NCI-H128 (cell line): ENCODE results near the gene RAI1.

ENCODE experiments used
- DNase-seq: peaks from one replicate; lab custom pipeline; 2025; ENCODE audit not compliant: unreplicated experiment; lab: John Stamatoyannopoulos, UW

RAI1 gene

DNA sequence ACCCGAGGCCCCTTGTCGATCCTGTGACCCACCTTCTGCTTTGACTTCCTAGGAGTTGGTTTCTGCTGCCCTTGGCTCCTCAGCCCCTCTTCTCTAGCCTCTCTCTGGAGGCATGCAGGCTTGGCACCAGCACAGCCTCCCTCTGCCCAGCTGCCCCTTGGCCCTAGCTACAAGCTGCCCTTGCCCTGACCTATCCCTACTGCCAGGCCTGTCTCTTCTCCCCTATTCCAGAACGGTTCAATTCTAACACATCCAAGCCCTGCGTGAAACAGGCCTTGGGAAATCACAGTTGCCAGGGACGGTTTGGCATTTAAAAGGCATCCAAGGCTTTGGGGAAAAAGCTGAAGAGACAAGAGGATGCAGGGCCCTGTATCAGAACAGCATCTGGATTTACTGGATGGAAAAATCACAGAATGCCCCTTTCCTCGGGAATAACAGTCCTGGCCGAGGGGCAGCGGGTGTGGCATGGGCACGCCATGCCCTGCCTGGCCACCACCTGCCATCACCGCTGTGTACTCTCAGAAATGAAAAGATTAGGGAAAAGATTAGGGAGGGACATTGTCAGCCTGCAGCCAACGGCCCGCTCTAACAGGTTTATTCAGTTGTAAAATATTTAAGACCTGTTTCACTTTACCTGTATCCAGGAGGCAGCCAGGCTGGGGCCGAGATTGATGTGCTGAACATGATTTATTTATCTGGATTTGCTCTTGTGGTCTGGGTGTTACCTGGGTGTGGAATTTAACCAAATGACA is 15.8 kb downstream of the RAI1 start:
- no peak for DNase-seq

DNA sequence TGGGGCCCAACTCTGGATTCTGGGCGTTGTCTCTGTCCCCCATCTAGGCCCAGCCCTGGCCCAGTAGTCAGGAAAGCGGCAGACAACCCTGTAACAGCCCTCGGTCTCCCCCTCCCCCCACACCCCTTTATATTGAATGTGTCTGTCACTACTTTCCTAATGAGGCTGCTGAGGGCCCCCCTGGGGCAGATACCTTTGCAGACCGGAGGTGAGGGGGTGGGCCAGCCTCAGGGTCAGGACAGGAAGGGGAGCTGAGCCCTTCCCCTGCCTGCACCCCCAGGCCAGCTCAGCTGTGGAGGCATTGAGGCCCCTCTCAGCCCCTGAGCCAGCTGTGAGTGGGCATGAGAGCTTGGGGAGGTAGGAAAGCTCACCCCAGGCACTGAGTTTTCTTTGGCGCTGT is 17.1 kb downstream of the RAI1 start:
- DNase-seq, result no peak

DNA sequence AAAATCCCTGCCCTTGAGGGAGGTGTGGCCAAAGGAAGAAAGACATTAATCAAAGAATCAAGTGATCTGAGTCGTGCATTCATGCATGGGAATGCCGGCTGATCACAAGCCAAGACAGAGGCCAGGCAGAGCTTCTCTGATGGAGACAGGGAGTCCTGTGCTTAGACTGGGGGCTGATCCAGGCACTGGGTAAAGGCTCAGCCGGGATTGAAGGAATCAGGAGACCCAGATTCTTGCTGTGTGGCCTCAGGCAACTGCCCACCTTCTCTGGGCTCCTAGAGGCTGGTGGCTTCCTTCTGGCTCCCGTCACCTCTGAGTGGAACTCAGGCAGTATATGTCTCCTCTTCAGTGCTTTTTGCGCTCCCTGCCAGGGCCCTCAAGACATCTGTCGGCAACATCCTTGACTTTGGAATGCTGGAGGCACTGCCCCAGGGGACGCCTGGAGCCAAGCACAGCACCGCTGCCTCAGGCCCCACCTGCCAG is 17.7 kb downstream of the RAI1 start:
- no peak for DNase-seq

DNA sequence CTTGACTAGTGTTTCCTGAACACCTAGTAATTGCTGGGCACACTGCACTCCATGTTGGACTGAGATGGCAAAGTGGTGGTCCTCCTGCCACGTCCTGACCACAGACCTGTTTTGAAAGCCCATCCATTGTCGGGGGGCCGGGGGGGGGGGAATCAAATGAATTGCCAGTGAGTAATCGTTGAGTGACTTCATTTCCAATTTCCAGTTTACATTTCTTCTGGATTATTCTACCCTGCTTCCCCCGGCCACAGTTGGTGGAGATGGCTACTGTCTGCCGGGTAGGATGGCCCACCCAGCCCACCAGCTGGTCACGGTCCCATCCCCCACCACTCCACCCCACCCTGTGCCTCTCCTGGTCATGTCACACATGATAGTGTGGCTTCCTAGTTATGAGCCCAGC is 18.2 kb downstream of the RAI1 start:
- no peak for DNase-seq

DNA sequence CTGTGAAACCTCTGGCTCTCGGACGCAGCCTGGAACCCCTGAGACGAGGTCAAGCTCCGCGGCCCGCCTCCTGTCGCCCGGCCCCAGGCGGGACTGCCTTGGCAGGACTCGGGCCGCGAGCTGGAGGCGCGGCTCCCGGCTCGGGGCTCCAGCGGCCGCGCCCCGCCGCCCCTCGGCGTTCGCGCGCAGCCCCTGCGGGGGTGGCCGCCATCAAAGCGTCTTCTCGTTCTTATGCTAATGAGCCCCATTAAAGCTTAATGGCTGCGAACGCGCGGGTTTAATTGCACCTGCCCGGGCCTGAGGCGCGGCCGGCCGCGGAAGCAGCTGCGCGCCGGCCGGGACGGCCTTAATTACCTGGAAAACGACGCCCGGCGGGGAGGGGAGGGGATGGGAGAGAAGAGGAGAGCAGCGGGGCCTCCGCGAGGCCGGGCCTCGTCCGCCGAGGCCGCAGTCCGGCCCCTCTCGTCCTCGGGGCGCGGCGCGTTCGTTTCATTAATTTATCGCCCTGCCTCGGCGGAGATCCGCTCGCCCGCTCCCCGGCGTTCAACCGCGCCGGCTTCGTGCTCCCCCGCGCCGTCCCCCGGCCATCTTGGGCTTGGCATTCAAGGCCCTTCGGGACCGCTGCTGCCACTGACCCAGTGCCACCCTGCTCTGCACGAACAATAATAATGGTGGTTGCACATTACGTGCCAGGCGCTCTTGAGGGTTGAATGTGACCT is 19.2 kb downstream of the RAI1 start:
- no peak for DNase-seq

DNA sequence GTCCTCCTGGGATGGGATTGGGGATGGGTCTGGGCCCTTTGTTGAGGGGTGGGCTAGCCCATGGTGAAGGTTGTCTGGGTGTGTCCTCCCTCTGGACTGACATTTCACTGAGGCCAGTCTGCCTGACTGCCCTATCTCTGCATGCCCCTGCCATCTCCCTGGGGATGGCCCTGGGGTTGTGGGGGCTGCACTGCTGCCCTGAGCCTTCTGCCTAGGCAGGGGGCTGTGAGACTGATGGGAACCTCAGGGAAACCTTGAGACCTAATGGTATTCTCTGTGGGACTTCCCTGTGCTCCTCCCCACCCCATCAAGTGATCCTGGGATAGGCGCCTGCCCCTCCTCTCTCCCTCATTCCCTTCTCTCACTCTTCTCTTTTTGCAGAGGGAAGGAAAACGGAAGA is 19.9 kb downstream of the RAI1 start:
- DNase-seq, result no peak

DNA sequence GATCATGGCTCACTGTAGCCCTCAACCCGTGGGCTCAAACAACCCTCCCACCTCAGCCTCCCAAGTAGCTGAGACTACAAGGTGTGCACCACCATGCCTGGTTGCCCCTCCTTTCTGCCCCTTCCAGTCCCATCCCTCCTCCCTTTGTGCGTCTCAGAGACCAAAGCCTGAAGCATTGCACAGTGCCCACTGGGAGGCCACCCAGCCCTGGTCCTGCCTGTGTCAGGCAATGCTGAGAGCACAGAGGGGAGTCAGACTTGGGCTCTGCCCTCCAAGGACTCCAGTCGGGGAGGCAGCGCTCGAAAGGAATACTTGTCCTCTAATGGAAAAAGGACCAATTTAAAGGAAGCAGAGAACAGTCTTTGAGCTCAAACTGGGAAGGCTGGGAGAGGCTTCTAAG is 20.4 kb downstream of the RAI1 start:
- DNase-seq, result no peak

DNA sequence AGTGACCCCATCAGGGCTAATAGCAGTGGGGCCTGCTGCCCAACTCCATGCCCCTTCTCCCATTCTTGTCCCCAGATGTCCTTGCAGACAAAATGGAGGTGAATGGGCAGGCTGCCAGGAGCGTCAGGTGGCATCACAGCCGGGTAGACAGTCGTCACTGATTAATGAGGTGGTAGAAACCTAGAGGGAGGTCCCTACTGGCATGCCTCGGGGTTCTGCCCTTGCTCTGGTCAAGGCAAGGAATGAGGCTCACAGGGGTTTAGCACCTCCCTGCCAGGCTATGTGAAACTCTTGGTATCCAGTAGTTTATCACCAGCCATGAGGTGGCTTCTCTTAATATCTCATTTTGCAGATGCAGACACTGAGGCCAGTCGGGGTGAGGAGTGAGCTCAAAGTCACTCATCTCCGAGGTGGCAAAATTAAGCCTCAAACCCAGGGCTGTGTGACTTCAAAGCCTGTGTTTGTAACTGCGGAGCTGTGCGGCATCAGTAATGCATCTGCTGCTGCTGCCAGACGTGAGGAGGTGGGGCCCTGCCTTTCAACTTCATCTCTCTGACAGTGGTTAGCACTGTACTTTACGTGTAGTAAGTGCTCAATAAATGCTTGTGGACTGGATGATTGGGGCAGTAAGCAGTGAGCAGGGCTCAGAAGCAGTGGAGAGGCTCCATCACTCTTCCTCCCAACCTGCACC is 21.3 kb downstream of the RAI1 start:
- DNase-seq, result no peak

DNA sequence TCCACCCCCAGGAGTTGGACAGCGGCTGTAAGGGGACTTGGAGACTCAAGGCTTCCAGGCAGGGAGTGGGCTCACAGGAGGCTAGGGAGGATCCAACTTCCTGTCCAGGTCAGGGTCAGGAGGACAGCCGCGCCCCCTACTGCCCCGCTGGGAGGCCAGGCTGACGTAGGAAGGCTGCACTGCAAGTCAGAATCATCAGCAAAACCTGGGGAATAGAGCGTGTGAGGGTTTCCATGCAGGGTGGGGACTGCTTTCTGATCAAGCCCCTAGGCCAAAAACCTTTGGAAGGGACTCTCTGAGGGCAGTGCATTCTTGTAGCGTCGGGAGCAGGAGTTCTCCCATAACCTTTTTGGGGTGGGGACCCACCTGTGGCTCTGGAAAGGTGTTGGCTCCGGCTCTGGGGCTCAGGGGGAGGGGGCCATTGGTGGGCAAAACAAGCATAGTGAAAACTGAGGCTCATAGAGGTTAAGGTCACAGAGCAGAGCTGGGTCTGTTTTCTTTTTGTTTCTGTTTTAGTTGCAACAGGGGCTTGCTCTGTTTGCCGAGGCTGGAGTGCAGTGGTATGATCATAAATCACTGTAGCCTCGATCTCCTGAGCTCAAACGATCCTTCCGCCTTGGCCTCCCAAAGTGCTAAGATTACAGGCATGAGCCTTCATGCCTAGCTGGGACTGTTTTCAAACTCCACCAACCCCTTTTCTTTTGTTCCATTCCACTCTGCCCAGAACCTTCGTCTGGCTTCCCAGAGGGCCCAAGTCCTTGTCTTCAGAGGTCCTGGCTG is 22.1 kb downstream of the RAI1 start:
- DNase-seq, result no peak

DNA sequence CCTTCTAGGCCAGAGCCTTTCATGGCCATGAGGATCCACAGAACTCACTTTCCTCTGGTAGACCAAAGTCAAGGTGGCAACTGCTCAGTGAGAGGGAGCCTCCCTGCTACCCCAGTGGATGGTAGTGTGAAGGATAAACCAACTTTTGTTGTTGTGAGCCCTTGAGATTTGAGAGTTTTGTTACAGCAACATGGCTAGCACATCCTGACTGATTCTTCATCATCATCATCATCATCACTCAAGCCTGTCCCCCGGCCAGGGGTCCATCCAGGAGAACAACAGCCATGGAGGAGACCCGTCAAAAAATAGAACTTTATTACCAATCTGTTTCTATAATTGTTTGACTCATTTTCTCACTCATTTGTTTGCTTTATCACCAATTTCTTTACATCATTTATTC is 23.7 kb downstream of the RAI1 start:
- DNase-seq, result no peak

DNA sequence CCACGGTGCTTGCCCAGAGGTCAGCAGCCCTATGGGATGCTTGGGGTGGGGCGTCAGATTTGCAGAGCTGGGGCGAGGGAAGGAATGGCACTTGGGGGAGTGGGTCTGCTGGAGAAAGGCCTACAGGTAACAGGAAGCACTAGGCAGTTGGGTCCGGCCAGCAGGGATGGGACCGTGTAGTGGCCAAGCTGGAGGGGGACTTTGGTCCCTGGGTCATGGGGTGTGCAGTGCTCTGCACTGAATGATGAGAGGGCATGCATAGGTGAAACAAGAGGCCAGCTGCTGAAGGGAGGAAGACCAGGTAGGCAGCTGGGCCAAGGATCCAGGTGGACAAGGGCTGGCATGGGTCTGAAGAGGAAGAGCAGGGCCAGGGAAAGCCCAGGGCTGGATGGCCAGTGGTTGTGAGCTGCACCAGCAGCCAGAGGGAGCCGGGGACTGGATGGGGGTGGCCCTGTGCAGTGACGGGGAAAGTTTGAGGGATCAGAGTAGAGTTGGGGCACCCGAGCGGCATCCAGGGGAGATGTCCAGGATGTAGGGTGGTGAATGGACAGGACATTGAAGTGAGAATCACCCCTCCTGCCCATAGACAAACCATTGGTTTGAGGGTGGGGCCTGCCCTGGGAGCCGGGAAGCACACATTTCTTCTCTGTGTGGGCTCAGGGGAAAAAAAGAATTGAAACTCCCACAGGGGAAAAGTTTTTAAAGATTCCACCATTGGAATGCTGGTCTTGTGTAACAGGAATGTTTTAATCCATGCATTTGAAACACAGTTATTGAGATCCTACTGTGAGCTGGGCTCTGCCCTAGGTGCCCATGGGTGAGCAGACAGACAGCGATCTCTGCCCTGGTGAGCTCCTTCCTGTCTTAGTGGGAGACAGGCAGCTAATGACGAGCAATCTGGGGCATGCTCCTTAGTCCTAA is 25.1 kb downstream of the RAI1 start:
- DNase-seq, result no peak

DNA sequence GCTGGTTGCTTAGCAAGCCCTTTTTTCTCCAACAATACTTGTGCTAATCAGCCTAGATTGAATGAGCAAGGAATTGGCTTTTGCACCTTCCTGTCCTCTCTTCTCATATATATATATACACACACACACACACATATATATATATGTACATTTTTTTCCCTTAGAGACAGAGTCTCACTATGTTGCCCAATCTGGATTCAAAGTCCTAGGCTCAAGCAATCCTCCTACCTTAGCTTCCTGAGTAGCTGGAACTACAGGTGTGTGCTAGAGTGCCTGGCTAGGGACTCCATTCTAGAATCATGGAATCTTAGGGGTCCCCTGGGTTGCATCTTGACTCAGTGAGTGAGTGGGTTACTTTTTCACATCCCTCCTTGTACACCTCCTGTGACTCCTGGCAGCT is 27.0 kb downstream of the RAI1 start:
- no peak for DNase-seq

DNA sequence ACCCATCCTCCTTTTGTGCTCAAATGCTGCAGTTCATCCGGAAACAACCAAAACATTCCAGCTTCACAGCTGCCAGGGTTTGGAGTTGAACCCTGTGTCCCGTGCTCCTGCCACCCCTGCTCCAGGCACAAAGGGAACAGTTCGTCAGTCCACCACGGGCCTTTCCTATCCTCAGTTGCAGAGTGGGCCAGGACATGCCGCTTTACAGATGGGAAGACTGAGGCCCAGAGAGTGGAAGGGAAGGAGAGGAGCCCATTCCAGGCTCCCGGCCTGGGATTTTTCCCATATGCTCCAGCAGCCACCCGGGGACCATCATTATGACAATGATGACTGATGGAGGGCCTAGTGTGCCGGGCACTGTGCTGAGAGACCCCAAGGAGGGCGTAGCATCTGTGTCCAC is 27.6 kb downstream of the RAI1 start:
- no peak for DNase-seq

DNA sequence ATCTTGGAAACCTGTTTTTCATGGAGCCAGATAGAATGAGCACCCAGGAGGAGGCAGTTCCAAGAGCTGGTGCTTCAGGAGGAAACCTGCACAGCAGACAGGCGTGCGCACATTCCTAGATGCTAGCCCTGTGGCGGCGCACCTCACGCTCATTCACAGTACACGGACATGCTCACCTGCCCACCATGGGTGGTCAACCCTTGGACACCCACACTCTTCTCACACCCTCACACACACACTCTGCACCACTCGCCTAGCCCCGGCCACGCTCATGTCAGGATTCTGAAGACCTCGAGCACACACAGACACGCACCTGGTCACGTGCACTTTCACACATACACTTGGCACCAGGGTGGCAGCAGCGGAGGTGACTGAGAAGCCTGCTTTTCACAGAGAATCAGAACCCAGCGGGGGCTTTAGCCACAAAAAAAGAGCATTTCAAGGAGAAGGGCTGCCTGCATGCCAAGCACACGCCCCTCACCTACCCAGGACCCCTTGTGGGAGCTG is 28.6 kb downstream of the RAI1 start:
- DNase-seq, result no peak

DNA sequence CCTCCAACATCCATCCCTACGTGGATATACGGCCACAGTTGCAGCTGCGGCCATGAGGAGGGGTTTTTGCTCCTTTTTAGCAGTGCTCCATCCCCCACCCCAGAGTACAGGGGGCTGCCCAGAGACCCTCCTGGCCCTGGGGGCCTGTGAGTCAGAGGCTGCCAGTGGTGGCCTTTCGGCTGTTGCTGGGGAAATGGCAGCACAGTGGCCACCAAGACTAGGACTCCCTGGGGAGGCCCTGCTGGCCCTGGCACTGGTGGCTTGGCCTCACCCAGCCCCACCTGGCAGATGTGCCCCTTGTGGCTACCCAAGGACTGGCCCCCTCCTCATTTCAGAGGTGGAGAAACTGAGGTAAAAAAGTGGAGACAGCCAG is 29.1 kb downstream of the RAI1 start:
- no peak for DNase-seq

DNA sequence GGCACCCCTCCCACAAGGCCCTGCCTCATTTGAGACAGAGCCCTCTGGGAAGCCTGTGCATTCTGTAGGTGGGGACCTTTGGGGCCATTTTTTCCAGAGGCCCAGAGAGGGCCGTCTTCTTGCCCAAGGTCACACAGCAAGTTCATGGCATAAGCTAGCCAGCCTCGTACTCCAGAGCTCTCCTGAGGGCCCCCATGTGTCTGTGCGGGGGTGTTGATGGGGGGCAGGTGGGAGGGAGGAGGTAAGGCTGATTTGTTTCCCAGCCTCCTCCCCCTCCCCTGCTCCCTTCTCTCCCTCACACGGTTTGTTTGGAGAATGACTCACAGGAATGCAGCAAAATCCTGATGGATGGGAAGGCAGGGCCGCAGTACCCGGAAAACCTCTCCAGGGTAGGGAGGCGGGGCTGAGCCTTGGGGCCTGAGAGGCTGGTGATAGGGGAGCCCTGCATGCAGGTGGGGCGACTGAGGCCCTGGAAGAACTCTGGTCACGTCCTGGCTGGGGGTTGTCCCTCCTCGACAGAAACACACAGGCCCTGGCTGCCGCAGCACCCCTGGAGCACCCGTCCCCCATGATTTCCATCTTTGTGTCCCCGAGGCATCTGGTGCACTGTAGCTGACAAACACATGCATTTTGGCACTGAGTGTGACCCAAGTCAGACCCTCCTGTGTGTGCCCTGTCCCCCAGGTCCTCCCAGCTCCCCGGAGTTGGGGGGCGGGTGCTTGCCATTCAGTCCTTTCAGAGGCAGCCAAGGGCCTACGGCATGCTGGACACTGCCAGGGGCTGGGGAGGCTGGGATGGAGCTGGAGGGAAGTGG is 29.7 kb downstream of the RAI1 start:
- no peak for DNase-seq

DNA sequence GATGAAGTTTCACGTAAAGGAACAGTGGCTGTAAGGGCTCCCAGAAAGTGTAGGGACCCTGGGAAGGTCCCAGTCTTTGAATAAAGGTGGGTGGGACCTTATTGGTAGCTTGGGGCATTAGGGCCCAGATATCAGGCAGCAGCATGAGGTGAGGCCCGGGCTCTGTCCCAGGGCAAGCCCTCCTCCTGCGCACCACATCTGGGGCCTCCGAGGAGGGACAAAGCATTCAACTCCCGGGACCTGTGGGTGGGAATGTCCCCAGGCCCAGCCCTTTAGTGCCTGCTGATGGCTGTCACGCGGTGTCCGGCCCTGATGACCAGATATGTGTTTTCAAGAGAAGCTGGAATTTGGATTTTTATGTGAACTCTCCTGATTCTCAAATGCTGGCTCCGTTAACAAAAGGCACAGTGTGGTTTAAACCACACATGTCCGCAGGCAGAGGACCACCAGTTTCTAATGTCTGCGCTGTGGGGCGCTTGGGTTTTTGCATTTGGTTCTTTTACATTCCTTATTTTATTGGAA is 30.4 kb downstream of the RAI1 start:
- no peak for DNase-seq

DNA sequence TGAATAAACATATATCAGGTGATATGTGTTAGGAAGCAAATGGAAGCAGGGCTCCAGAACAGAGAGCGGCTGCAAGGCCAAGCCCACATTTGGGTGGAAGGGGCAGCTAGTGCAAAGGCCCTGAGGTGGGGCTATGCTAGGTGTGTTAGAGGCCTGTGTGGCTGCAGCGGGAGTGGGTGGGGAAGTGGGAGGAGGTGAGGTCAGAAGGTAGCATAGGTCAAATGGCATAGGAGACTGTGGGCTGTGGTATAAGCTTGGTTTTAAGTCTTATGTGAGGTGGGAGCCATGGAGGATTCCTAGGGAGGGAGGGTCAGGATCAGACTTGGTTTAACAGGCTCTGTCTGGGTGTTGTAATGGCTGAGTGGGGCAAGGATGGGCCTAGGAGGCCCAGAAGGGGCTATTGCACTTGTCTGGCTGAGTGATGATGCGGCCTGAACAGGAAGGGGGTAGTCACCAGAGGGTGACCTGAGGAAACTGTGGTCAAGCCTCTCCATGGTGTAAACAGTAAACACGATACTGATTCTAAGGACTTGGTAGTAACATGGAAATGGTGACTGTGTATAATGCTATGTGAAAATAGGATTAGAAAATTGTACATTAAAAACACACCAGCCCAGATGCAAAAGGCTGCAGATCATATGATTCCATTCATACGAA is 31.1 kb downstream of the RAI1 start:
- no peak for DNase-seq

DNA sequence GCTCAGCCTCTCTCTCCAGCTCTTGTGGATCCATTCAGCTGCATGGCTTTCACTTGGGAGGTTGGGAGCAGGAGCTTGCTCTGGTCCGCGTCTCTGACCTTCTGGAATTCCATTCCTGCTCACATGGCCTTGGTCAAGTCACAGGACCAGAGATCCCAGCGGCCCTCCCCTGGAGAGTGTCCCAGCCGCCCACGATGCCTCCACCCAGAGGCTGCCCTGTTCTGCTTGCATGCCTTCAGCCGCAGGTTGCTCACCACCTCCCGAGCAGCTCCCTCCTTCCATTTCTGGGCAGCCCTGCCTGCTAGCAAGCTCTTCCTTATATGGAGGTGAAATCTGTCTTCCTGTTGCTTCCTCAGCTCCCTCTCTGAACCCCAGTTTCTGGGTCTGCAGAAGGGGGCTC is 32.6 kb downstream of the RAI1 start:
- no peak for DNase-seq
